HG03039 (cell line): ENCODE results near the gene TNFRSF25.
"Not testable (repeated sequence)": the region's sequence is repeated elsewhere in the genome, so short reads cannot be mapped to it uniquely, and the experiment has no call there.

Experiments used
- ATAC-seq: cut with Tn5 transposase; IDR thresholded peaks from one replicate; pipeline ENCODE4 v1.9.1; 2021; ENCODE audit warnings: mild to moderate bottlenecking, moderate library complexity; ENCODE audit not compliant: unreplicated experiment

TNFRSF25 gene

GRCh38 chr1:6470132-6471085, 4.4 kb upstream of the TNFRSF25 start:
- no peak for ATAC-seq

- ATAC-seq = no peak
Measured at GRCh38 chr1:6468729-6469461, 2.9 kb upstream of the TNFRSF25 start.

- ATAC-seq = no peak
Measured at GRCh38 chr1:6467744-6468688, 2.0 kb upstream of the TNFRSF25 start.

GRCh38 chr1:6467224-6467623, 1.3 kb upstream of the TNFRSF25 start:
- no peak for ATAC-seq

- ATAC-seq = no peak
Measured at GRCh38 chr1:6466751-6467150, 778 bp upstream of the TNFRSF25 start.

GRCh38 chr1:6465461-6466005, 440 bp downstream of the TNFRSF25 start:
- ATAC-seq = no peak

- no peak for ATAC-seq
Measured at GRCh38 chr1:6464915-6465314, 1.1 kb downstream of the TNFRSF25 start.

- ATAC-seq = no peak
Measured at GRCh38 chr1:6464514-6464836, 1.5 kb downstream of the TNFRSF25 start.

- no peak for ATAC-seq
Measured at GRCh38 chr1:6463120-6463412, 2.9 kb downstream of the TNFRSF25 start.

- ATAC-seq = no peak
Measured at GRCh38 chr1:6462412-6463119, 3.4 kb downstream of the TNFRSF25 start.

- ATAC-seq = no peak
Measured at GRCh38 chr1:6461538-6462411, 4.2 kb downstream of the TNFRSF25 start.

- no peak for ATAC-seq
Measured at GRCh38 chr1:6461051-6461530, 4.9 kb downstream of the TNFRSF25 start.

- ATAC-seq = no peak
Measured at GRCh38 chr1:6460301-6461050, 5.5 kb downstream of the TNFRSF25 start.

- no peak for ATAC-seq
Measured at GRCh38 chr1:6459850-6460265, 6.1 kb downstream of the TNFRSF25 start.

- ATAC-seq = no peak
Measured at GRCh38 chr1:6456800-6457466, 9.0 kb downstream of the TNFRSF25 start.

- not testable (repeated sequence) for ATAC-seq
Measured at GRCh38 chr1:6455752-6456520, 10.0 kb downstream of the TNFRSF25 start.
